ENCODE data around the gene EGFL6.

- TF ChIP-seq USF1 (IDR thresholded peaks at IDR 0.05) (no peak), YY1 (IDR thresholded peaks at IDR 0.05; ENCODE audit: low read depth) (no peak), TAF1 (IDR thresholded peaks at IDR 0.05; ENCODE audit: low read depth) (no peak), EP300 (IDR thresholded peaks at IDR 0.05; ENCODE audit: borderline replicate concordance) (no peak), REST (IDR thresholded peaks at IDR 0.05; ENCODE audit: low read depth) (no peak), RAD21 (IDR thresholded peaks at IDR 0.05; ENCODE audit: low read depth) (no peak)
- TF ChIP-seq, protein P1, sequence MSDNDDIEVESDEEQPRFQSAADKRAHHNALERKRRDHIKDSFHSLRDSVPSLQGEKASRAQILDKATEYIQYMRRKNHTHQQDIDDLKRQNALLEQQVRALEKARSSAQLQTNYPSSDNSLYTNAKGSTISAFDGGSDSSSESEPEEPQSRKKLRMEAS (IDR thresholded peaks at IDR 0.05) = no peak
Measured at GRCh38 chrX:13638021-13638420, 68.6 kb downstream of the EGFL6 start.

Measured in Ishikawa (cell line).